Adipose tissue (tissue), 3 donors: ENCODE results near the gene ATMIN. TPM values are rescaled to one million over a fixed set of nuclear protein-coding genes. Genes with fewer than 3 reads are reported as not detected.

Source experiments
- H3K27ac ChIP-seq: one replicate; pipeline ENCODE4 v1.5.1; 2013; ENCODE audit warnings: low read depth, low read length
- WGBS, 3 donors: extraction: QIAGEN DNeasy Blood & Tissue Kit; methylation state at CpG; one replicate each; pipeline ENCODE4 v1.1.7; 2013; 5-methylcytosine and 5-hydroxymethylcytosine counted together
- polyA plus RNA-seq, 3 donors: library from polyadenylated mRNA; stranded (reverse); fragments of 200-250 nt; gene quantifications; one replicate each; pipeline ENCODE4 v1.2.3, GENCODE V29; 2013
- donor health status: healthy with polysubstance abuse.
- donor health status: Bipolar disorder and iron deficiency.
- donor health status: healthy.

The ATMIN gene
- polyA plus RNA-seq, 3 donors: 8.5 to 17.2 (median 12.9) TPM

DNA sequence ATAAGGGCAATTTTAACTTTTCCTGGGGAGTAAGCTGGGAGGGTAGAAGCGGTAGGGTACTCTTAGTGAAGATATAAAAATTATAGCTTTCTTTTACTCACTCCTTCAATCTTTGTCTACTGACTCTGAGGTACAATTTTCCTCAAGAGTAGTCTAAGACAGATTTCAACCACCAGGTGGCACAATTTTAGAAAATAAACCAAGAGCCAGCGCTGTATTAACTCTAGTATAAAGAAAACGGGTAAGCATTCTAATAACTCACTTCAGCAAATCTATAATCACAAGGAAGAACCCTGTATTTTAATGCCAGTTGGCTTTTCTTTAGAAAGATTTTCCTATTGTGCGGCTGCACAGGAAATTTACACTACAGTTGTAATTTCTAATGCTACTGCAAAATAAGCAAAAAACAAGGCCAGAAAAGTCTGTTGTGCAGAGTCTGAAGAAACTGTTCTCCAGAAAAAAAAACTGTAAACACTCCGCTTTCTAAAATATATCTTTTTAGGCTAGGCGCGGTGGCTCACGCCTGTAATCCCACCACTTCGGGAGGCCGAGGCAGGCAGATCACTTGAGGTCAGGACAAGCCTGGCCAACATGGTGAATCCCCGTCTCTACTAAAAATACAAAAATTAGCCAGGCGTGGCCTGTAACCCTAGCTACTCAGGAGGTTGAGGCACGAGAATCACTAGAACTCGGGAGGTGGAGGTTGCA lies 30.8 kb upstream of the ATMIN start:
- WGBS, 3 donors: 46 to 53% (median 52%) methylated on average over 14 of the region's 14 CpGs
- no peak overlapping the region for H3K27ac ChIP-seq

DNA sequence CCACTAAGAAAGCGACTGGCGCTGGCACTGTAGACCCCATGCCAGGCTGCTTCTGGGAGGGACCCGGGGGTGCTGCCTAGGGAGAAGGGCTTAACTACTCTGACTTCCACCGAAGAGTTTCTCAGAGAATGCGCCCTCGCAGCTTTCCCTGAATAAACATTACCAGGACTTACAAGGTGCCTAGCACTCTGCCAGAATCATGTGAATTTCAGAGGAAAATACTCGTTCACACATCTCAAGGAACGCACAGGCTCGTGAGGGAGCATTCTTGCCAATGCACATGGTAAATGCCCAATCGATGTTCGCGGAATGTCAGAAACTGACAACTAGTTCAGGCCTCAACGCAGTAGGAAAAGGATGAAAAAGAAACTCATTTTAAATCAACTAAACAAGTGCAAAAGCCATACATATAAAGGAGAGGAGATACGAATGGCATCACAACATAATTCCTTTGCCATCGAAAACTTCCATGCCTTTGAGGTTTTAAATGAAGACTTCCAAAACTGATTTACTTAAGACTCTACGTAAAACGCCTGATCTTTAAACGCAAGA lies 30.0 kb upstream of the ATMIN start:
- no peak overlapping the region for H3K27ac ChIP-seq
- WGBS, 3 donors: 13 to 34% (median 30%) methylated on average over 18 of the region's 18 CpGs

- H3K27ac ChIP-seq: peak overlapping the region; percentile 44
- WGBS, 3 donors: 0 to 1% (median 0%) methylated on average over 45 to 50 of the region's 50 CpGs
These were observed 29.3 kb upstream of the ATMIN start for GRCh38 chr16:81006211-81006812.

DNA sequence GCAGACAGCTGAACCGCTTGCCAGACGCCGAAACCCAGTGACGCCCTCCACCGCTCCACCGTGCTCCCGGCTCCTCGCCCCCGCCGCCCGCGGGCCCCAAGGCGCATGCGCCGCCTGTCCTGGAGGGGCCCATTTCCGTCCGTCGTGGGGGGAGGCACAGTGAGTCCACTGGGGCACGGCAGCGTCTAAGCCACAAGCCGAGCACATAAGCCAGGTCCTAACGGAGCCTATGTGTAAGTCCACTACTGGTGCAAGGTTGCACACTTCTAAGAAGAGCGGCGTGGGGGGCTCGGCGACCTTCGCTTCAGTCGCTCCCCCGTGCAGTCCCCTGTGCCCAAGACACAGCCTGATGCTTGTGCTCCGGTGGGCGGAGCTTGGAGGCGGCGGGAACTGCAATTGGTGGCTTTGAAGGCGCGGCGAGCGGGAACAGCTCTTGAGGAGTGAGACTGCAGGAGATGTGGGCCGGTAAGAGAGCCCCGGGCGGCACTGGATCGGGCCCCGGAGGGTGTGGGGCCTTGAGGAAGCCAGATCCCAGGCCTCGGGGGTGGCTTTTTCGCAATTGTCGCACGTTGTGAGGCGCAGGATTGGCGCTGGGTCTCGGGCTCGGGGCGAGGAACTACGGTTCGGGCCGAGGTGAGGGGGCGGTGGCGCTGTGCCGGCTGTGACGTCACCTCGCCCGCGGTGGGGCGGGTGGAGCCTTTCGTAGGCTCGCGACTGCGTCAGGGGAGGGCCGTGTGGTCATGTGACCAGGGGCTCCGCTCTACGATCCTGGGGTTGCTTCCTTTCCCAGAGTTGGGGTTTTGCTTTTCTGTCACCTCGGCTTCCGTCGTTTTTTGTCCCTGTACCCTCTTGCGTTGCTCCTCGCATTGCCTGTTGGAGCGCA lies 28.6 kb upstream of the ATMIN start, which contains the start of the genes CENPN and CMC2:
CENPN (plus strand) TSS at position 402 of the 883 bp plus-strand sequence. CDS start 4,726 bp downstream, outside the sequence.
CMC2 (minus strand) TSS at position 73 of the 883 bp plus-strand sequence. CDS start 9,491 bp downstream, outside the sequence.
- 0% methylated on average over 63 to 75 of the region's 75 CpGs for WGBS, 3 donors
- H3K27ac ChIP-seq: peak within 1 kb of the TSS; percentile 44

- H3K27ac ChIP-seq: no peak overlapping the region
- 93 to 97% (median 96%) methylated on average over 12 of the region's 12 CpGs for WGBS, 3 donors
These were observed 27.2 kb upstream of the ATMIN start for GRCh38 chr16:81008505-81008789.

- 90 to 96% (median 96%) methylated on average over 3 of the region's 3 CpGs for WGBS, 3 donors
- no peak overlapping the region for H3K27ac ChIP-seq
These were observed 22.7 kb upstream of the ATMIN start for GRCh38 chr16:81012974-81013373.

- H3K27ac ChIP-seq: no peak overlapping the region
- WGBS, 3 donors: 81 to 99% (median 96%) methylated on average over 2 of the region's 2 CpGs
These were observed 21.0 kb upstream of the ATMIN start for GRCh38 chr16:81014672-81015071.

DNA sequence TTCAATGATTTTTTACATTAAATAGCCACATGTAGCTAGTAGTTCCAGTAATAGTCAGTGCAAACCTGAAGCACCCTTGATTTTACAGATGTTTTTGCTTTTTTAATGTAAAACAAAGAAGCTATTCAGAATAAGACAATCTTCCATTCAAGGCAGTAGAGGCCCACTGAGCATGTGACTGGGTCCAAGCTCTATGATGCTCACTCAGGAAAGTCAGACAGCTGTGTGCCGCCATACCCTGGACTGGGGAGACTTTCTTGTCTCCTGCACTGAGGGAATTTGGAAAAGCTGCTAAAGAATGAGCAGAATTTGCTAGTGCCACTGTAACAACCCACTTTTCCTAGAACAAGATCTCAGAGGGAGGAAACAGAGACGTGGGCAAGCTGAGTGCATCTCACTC lies 17.1 kb upstream of the ATMIN start:
- 92 to 98% (median 97%) methylated on average over 2 of the region's 2 CpGs for WGBS, 3 donors
- no peak overlapping the region for H3K27ac ChIP-seq

DNA sequence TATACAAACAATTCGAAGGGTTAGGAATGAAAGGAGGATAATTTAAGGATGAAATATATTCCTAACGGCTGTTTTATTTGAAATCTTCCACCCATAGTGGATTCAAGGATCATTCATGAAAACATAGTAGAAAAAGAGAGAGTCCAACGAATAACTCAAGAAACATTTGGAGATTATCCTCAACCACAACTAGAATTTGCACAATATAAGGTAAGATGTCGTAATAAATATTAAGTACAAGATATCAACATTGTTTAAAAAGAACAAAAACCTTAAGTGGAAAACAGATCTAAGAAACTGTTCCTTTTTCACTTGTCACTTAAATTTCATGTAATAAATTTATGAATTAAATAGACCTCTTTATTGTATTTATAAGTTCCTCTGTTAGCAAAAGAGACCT lies 9.2 kb upstream of the ATMIN start:
- 89 to 92% (median 89%) methylated on average over 4 of the region's 4 CpGs for whole genome bisulfite sequencing, 3 donors
- no peak overlapping the region for H3K27ac ChIP-seq

GRCh38 chr16:81029930-81030604 lies 5.6 kb upstream of the ATMIN start:
- no peak overlapping the region for H3K27ac ChIP-seq
- WGBS, 3 donors: 82 to 97% (median 94%) methylated on average over 11 of the region's 11 CpGs

GRCh38 chr16:81035975-81036750 lies 521 bp downstream of the ATMIN start:
- WGBS, 3 donors: 0 to 1% (median 0%) methylated on average over 59 to 80 of the region's 80 CpGs
- H3K27ac ChIP-seq: no peak overlapping the region

GRCh38 chr16:81036751-81037350 lies 1.2 kb downstream of the ATMIN start:
- WGBS, 3 donors: 16 to 25% (median 18%) methylated on average over 10 of the region's 10 CpGs
- no peak overlapping the region for H3K27ac ChIP-seq

DNA sequence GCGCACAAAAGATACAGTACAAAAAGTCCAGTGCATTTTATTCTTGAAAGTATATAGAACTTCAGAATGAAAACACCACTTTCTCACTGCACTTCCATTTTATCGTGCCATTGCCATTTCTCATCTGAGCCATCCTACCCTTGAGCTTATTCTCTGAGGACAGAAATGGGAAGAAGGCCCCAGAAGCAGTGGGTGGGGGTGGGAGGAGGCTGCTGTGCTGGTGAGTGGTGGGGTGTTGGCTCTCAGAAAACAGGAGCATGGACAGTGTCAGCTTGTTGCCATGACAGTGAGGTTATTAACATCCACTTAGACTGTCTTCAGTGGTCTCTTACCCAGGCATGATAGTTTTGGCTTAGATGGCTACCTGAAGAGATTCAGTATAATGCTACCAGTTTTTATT lies 4.5 kb downstream of the ATMIN start:
- H3K27ac ChIP-seq: no peak overlapping the region
- WGBS, 3 donors: 95 to 99% (median 97%) methylated on average over 2 of the region's 2 CpGs

GRCh38 chr16:81040842-81041241 lies 5.2 kb downstream of the ATMIN start:
- WGBS, 3 donors: 81 to 93% (median 90%) methylated on average over 5 of the region's 5 CpGs
- no peak overlapping the region for H3K27ac ChIP-seq

- H3K27ac ChIP-seq: no peak overlapping the region
- 82 to 89% (median 88%) methylated on average over 4 of the region's 4 CpGs for WGBS, 3 donors
These were observed 6.1 kb downstream of the ATMIN start for GRCh38 chr16:81041696-81042095.

DNA sequence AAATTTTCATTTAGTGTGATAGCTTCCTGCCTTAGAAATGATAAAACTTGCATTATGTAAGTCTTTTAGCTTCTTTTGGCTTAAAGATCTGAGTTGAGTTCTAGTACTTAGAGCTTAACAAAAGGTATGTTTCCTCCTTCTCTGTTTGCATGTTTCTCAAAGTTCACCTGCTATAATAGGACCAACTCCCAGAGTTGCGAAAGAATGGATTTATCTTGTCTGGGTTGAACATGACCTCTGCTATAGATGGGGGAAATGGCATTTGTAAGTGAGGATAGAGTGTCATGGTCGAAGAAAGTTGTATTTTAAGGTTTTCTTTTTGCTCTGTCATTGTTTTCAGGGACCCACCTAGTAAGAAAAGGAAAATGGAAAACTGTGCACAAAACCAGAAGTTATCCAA lies 7.2 kb downstream of the ATMIN start:
- H3K27ac ChIP-seq: no peak overlapping the region
- WGBS, 3 donors: 90 to 100% (median 95%) methylated on average over 2 of the region's 2 CpGs

DNA sequence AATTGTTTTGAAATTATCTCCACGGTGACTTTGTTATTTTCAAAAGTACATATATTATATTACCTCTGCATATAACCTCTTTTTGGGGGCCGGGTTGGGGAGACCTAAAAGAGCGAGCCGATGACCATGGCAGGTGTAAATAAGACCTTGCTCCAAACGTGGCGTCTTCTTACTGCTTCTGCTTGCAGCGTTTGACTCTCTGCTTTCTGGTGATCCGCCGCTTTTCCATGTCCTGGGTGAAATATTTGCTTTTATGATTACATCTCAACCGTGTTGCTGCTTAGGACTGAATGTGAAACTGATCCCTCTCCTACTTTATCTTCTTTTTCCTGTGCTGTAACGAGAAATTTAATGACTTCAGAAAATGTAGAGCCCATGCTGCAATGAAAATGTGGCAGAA lies 18.1 kb downstream of the ATMIN start:
- H3K27ac ChIP-seq: no peak overlapping the region
- WGBS, 3 donors: 78 to 83% (median 82%) methylated on average over 11 of the region's 11 CpGs
